Right lung (tissue), 10 donors: ENCODE measurements around the gene STON1. TPM values are rescaled to one million over a fixed set of nuclear protein-coding genes. Genes with fewer than 3 reads are reported as not detected.
"Not testable (repeated sequence)": the region's sequence is repeated elsewhere in the genome, so short reads cannot be mapped to it uniquely, and the experiment has no call there.

Experiments
- DNase-seq, 2 donors: peaks; one replicate each; pipeline ENCODE4 v3.0.0-alpha.2; 2013
- long read RNA-seq, 8 donors: transcript quantifications; one replicate each; lab custom pipeline, GENCODE V29; 2026
- polyA plus RNA-seq, 5 donors: library from polyadenylated mRNA; unstranded; fragments of 120-200 nt; gene quantifications; one replicate each; pipeline versions ENCODE4 v1.2.1 to v1.2.3, GENCODE V29; 2013; ENCODE audit warnings: inconsistent platforms in 1 of 5, low replicate concordance in 1 of 5; ENCODE audit not compliant: insufficient read length in 5 of 5, insufficient read depth in 1 of 5

The STON1 gene, protein sequence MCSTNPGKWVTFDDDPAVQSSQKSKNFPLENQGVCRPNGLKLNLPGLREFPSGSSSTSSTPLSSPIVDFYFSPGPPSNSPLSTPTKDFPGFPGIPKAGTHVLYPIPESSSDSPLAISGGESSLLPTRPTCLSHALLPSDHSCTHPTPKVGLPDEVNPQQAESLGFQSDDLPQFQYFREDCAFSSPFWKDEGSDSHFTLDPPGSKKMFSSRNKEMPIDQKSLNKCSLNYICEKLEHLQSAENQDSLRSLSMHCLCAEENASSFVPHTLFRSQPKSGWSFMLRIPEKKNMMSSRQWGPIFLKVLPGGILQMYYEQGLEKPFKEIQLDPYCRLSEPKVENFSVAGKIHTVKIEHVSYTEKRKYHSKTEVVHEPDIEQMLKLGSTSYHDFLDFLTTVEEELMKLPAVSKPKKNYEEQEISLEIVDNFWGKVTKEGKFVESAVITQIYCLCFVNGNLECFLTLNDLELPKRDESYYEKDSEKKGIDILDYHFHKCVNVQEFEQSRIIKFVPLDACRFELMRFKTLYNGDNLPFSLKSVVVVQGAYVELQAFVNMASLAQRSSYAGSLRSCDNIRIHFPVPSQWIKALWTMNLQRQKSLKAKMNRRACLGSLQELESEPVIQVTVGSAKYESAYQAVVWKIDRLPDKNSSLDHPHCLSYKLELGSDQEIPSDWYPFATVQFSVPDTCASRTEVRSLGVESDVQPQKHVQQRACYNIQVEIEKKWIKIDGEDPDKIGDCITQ
- polyA plus RNA-seq, result 10 to 100 TPM; 10.4 to 24.1 (median 17.1) TPM
- long read RNA-seq, donor 1, result 0 reads
- long read RNA-seq, donor 2, full-length matches to known transcripts, result 2 of 2 reads
- long read RNA-seq, donor 2, partial matches to known transcripts, result 0 of 2 reads
- long read RNA-seq, donor 2, other reads (novel, unspliced or antisense), result 0 of 2 reads
- long read RNA-seq, donor 3, partial matches to known transcripts, result 7 of 7 reads
- long read RNA-seq, donor 3, other reads (novel, unspliced or antisense), result 0 of 7 reads
- long read RNA-seq, donor 4, result 0 reads
- long read RNA-seq, donor 5, full-length matches to known transcripts, result 1 of 1 reads
- long read RNA-seq, donor 5, partial matches to known transcripts, result 0 of 1 reads
- long read RNA-seq, donor 5, other reads (novel, unspliced or antisense), result 0 of 1 reads
- long read RNA-seq, donor 6, result 0 reads
- long read RNA-seq, donor 7, result 0 reads
- long read RNA-seq, donor 8, full-length matches to known transcripts, result 1 of 1 reads
- long read RNA-seq, donor 8, partial matches to known transcripts, result 0 of 1 reads
- long read RNA-seq, donor 8, other reads (novel, unspliced or antisense), result 0 of 1 reads

- peak; percentile 51 to 60 for DNase-seq
Observed at GRCh38 chr2:48530033-48530811, at the start of gene STON1. TSS of gene STON1 (plus strand) at chr2:48530154. CDS start at chr2:48580634, 50,480 bp downstream.

GRCh38 chr2:48480526-48480925 is 49.4 kb upstream of the STON1 start:
- no peak for DNase-seq

DNA sequence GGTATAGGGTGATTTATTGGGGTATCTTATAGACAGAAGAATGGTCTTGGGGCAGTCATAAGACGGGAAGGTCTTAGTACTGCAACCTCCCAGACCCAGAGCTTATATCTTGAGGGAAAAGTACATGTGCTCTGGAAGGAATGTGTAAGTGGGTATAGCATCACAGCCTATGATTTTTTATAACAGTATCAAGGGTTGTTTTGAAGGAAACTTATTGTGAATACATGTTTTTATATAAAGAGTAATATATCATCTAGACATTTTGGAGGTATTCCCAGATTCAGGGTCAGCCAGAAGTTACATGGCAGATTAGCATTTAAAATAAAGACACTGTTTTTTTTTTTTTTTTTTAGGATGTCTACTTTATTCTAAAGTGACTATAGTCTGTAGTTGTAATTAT is 47.6 kb upstream of the STON1 start:
- DNase-seq, result peak; percentile 82 to 84

- DNase-seq, result no peak
Observed at GRCh38 chr2:48482769-48483168, 47.2 kb upstream of the STON1 start.

GRCh38 chr2:48483506-48483905 is 46.4 kb upstream of the STON1 start:
- no peak for DNase-seq

- DNase-seq, result no peak
Observed at GRCh38 chr2:48483916-48484315, 46.0 kb upstream of the STON1 start.

DNA sequence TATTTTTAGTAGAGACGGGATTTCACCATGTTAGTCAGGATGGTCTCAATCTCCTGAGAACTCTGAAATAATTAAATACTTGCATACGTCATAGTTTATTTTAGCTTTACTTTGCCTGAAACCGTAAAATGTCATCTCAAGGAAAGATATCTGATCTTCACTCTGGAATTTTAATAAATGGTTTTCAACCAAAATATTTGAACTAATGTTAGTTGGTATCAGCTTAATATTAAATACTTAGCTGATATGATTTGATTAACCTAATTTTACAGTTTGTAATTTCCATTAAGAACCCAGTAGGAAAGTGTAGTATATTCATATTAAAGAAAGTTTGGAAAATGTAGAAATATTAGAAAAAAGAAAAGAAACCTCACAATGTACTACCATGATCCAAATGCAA is 41.4 kb upstream of the STON1 start:
- no peak for DNase-seq

DNA sequence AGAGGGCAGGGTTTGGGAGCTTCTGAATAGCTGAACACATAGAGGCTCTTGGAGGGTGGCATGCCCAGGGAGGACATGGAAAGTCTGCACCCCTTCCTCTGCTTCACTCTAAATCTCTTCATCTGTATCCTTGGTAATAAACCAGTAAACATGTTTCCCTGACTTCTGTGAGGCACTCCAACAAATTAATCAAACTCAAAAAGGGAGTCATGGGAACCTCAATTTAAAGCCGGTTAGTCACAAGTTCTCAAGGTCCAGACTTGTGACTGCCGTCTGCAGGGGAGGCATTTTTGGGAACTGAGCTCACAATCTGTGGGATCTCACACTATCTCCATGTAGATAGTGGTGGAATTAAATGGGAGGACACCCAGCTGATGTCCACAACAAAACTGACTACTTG is 33.1 kb upstream of the STON1 start:
- DNase-seq, result no peak

- no peak for DNase-seq
Observed at GRCh38 chr2:48504647-48505327, 25.2 kb upstream of the STON1 start.

DNA sequence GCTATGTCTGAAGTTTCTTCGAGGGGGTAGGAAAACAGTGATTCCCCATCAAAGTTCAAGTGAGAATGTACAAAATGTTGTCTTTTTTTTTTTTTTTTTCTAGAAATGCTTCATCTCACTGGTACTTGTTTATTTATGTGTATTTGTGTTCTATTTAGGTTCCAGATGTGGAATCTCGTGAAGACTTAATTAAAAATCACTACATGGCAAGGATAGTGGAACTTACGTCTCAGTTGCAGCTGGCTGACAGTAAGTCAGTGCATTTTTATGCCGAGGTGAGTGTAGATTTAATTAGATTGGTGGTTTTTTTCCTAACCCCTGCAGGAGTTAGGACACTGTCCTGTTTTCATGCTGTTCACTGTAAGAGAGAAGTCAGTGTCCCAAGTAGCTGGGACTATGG is 22.8 kb upstream of the STON1 start:
- peak in 1 of 2 donors; percentile 47 for DNase-seq

DNA sequence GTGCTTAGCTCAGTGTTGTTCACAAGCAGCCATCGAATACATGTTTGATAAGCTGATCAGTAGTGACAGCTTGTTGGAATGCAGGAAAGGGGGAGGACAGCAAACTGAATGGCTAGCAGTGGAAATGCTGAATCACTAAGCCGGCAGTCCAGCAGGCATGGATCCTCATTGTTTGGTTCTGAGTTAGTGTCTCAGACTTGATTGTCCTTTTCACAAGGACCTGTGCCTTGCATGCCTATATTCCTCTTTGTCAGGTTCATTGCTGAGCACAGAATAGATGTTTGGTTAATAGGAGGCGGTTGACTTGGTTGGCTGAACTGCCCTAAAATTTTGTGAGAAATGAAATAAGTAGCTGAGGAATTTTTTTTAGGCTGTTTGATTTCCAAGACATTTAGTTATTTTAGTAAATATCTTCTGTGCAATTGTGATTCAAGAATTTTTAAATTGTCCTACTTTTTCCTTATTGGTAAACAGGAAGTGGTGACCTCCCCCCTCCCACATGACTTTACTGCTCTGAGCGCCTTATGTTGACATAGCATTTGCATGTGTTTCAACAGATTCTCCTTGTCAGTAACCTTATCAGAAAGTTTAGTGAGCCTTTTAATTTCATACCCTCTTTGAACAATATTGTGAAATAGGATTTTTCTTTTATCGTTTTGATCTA is 21.4 kb upstream of the STON1 start:
- DNase-seq, result peak in 1 of 2 donors; percentile 65

DNA sequence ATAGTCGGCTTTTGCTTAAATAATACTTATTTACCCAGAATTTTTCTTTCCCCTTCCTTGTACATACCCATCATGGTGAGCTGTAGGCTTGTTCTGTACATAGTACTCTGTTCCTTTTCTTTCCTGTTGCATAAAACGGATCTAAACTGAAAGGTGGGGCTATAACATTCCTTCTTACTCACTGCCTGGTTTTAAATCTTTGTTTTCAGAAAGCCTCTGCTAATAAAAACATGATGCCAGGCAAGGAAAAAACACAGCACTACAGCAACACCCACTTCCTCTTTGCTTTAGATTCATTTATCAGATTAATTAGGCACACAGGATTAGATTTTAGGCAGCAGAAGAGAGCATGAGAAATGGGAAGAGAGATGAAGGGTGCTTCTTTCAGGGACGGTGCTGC is 19.6 kb upstream of the STON1 start:
- no peak for DNase-seq

GRCh38 chr2:48511849-48512470 is 18.0 kb upstream of the STON1 start:
- DNase-seq, result no peak

DNA sequence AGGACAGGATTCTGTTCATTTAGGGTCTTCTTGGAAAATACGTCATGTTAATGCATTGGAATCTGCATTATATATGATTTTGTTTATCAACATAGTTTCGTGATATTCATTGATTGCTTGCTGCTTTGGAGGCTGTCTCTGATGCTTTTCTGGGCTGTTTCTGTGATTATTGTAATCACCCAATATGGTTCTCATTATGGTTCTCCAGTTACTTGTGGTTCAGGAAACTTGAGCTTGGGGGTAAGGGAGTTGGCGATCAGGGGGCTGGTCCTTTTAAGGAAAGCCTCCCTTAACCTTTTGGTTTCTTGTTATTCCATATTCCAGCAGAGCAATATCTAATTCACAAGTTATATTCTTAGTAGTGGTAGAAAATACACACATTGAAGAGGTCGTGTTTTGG is 17.4 kb upstream of the STON1 start:
- DNase-seq, result no peak

DNA sequence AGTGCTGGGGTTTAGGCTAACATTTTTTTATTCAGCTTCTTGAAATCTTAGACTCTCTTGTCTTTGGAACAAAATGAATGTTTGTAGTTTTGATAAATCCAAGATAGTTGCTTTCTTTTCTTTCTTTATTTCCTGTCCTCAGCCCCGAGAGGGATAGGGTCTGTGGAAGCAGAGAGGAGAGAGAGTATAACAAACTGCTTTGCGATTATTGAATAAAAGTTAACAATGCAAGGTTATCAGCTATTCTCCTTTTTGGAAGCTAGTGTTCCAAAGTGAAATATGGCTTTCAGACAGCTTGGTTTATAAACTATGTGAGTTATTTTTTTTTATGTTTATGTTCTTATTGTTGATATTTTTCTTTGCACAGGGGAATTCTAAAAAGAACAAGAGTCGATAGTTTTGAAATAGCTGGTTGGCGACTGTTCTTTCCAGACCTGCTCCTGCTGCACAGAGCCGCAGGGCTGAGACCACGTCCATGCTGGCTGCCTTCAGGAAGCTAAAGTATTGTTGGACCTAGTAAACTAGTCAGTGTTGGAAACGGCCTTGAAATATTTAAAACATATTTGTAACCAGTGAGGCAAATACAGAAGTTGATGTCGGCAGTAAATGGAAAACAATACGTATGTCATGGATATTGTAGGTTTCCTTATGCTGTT is 15.5 kb upstream of the STON1 start:
- DNase-seq, result no peak

DNA sequence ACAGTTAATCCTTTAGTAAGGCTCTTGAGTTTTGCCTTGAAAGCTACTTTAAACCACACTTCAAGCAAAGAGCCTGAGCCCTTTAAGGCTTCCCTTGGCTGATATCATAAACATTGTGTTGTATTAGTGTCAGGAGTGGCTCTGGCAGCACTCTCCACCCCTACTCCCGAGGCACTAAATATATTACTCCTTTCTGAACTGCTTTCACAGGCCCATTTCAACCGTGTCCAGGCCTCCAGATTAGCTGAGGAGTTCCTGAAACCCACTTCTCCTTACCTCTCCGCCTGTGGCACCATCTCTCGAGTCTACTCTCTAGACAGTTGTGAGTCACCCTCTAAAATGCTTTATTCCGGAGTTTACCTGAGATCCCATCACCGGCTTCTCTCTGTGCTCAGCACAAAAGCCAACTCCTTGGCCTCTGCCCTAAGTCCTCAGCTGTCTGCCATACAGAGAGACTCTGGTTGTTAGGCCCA is 14.4 kb upstream of the STON1 start:
- DNase-seq, result peak in 1 of 2 donors; percentile 23

DNA sequence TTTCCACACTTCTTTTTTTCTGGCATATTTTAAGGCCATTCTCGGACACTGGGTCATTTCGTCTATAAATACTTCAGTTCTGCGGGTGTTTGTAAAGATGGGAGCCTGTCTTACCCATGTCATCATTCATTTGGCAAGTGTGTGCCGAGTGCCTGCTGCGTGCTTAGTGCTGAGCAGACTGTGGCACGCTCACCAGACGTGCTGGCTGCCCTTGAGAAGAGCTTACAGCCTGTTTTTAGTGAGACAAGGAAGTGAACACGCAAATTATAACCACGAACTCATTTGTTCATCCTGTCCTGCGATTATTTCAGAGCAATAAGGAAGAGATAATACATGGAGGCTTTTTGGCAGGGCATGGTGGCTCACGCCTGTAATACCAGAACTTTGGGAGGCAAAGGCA is 10.4 kb upstream of the STON1 start:
- DNase-seq, result no peak

DNA sequence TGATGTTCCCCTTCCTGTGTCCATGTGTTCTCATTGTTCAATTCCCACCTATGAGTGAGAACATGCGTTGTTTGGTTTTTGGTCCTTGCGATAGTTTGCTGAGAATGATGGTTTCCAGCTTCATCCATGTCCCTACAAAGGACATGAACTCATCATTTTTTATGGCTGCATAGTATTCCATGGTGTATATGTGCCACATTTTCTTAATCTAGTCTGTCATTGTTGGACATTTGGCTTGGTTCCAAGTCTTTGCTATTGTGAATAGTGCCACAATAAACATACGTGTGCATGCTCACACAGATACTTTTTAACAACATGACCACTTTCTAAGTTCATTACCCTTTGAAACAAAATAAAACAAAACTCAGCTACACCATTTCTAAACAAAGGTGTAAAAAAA is 5.2 kb upstream of the STON1 start:
- not testable (repeated sequence) for DNase-seq
